DLD1 (cell line): ENCODE results near the gene SLC34A3.
"Not testable (repeated sequence)": the region's sequence is repeated elsewhere in the genome, so short reads cannot be mapped to it uniquely, and the experiment has no call there.

ENCODE experiments used
- in situ Hi-C: cut with HindIII; loops from 2 replicates; pipeline ENCODE4 v1.10.0; 2017; ENCODE audit warnings: low sequenced_read_pairs

The SLC34A3 gene

DNA sequence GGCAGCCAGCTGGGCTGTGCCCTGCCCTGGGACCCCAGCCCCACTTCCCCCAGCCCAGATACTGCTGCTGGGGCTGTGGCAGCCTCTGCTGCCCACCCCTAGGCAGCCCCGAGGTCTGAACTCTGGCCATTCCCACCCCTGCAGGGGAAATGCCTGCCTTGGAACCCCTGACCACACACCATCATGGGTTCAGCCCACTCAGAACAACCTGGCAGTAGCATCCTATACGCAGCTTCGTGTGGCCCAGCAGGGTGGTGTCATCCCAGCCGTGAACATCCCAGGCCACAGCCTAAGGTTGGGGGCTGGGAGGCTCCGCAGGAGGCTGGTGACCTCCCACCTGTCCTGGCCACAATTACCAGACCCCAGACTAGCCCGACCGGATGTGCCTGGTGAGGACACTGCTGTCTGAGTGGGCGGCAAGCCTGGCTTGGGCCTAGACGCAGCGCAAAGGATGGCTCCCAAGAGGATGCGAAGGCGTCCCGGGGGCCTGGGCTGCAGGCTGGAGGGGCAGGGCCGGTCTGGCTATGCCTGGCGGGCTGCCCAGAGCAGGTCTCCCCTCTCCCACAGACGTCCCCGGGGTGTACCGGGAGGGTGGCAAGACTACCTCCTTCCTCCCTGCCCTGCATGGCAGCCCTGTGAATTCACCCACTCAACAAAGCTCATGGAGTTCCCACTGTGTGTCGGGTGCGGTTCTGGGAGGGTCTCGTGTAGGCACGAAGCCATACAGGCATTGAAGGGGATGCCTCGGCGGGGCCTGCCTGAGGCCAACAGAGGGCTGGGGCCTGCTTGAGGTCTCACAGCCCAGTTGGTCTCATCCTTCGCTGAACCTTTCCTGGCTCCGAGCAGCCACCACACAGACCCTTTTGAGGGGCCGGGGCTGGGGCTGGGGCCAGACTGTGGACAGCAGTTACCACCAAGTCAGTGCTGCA is 1.5 kb upstream of the SLC34A3 start:
- in situ Hi-C loops = no loop called here

DNA sequence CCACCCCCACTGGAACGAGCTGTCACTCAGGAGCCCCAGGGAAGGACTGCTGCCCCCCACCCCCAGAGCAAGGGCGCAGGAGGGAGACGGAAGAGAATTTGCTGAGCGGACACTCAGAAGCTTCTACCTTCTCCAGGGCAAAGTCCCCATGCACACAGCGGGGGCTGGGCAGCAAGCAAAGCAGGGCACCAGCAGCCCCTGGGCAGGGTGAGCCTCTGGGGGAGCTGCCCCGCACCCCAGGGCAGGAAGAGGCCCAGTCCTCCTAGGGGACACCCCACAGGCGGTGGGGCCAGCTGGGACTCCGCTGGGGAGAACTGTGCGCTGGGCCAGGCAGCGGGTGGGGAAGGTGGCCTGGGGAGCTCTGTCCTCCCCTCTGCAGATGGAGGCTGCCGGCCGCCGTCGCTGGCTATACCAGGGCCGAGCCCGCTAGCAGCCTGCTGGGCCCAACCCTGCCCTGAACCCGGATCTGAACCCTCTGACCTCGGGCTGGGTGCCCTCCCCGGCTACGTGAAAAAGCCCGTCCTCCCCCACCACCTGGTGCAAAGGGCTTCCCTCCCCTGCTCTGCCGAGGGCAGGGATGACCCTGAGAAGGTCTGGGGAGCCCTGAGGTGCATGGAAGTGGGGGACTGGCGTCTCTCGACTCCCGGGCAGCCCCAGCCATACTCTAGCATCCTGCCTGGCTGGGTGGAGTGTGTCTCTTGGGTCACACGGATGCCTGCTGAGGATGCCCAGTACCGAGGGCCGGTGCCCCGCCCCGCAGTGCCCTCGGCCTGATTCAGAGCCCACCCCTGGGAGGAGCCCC is 597 bp upstream of the SLC34A3 start:
- in situ Hi-C loops = no loop called here

DNA sequence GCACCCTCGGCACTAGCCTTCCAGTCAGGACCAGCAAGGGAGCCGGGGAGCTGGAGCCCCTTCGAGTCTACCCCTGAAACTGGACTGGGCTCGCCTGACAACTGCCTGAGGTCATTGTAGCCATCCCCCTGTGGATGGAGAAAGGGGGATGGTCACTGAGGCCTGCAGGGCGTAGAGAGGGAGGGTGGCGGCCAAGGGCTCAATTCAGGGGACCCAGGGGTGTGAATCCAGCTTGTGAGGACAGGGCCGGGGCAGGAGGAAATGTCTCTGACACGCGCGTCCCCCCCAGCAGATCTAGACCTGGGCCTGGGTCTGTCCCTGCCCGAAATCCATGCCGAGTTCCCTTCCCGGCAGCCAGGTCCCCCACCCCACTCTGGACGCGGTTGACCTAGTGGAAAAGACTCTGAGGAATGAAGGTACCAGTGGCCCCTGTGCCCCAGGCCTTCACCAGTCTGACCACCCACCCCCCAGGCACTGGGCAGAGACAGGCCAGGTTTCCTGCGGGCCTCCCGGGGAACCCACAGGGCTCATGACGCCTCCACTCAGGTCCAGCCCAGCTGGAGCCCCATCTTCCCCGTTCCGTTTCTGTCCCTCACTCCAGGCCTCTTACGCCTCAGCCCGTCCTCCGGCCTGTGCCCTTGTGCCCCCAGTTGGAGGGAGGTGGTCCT is 805 bp downstream of the SLC34A3 start:
- in situ Hi-C loops = no loop called here

DNA sequence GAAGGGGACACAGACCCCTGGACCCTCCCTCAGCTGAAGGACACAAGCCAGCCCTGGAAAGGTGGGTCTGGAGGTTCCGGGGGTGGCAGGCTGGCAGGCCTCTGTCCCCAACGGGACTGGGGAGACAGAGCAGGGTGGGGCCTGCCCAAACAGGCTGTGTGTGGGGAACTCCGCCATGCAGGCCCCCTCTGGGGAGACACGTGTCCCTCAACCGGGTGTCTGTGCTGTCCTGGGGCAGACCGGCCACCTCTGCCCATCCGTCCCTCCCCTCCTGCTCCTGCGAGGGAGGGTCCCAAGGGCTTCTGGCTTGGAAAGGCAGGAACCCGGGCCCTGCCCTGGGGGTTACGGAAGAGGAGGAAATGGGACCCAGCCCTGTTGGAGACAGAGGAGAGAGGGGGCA is 1.4 kb downstream of the SLC34A3 start:
- in situ Hi-C loops = no loop called here

DNA sequence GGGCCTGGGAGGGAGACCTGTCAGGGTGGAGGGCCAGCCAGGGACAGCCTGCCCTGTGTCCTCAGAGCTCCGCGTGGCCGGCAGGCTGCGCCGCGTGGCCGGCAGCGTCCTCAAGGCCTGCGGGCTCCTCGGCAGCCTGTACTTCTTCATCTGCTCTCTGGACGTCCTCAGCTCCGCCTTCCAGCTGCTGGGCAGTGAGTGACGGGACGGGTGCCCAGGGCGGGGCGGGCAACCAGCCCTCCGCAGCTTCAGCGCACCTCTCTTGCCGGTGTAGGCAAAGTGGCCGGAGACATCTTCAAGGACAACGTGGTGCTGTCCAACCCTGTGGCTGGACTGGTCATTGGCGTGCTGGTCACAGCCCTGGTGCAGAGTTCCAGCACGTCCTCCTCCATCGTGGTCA is 1.8 kb downstream of the SLC34A3 start:
- in situ Hi-C loops = no loop called here

DNA sequence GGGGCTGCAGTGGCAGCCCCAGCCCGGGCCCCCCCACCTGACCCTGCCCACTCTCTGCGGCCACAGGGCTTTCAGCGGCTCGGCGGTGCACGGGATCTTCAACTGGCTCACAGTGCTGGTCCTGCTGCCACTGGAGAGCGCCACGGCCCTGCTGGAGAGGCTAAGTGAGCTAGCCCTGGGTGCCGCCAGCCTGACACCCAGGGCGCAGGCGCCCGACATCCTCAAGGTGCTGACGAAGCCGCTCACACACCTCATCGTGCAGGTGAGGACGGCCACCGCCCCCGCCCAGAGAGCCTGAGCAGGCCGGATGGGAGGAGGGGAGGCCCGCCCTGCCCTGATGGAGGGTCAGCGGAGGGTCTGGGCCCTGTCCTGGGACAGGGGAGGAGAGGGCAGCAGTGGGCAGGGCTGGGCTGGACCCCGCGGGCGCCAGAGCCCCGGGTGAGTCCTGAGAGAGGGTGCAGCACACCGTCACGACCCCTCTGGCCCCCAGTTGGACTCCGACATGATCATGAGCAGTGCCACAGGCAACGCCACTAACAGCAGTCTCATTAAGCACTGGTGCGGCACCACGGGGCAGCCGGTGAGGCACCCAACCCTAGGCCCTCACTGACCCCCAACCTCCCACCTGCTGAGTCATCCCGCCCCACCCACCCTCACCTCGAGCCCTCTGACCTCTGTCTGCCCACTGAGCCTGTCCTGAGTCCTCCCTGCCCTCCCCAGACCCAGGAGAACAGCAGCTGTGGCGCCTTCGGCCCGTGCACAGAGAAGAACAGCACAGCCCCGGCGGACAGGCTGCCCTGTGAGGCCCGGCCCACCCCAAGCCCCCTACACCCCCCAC is 2.7 kb downstream of the SLC34A3 start:
- in situ Hi-C loops = no loop called here

DNA sequence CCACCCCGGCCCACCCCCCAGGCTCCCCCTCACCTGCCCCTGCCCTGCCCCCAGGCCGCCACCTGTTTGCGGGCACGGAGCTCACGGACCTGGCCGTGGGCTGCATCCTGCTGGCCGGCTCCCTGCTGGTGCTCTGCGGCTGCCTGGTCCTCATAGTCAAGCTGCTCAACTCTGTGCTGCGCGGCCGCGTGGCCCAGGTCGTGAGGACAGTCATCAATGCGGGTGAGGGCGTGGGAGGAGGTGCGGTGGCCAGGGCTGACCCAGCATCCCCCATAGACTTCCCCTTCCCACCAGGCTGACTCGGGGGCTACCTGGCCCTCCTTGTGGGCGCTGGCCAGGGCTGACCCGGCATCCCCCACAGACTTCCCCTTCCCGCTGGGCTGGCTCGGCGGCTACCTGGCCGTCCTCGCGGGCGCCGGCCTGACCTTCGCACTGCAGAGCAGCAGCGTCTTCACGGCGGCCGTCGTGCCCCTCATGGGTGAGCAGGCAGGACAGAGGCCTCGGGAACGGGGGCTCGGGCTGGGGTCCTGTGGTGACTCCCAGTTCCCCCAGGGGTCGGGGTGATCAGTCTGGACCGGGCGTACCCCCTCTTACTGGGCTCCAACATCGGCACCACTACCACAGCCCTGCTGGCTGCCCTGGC is 3.5 kb downstream of the SLC34A3 start:
- in situ Hi-C loops = no loop called here

DNA sequence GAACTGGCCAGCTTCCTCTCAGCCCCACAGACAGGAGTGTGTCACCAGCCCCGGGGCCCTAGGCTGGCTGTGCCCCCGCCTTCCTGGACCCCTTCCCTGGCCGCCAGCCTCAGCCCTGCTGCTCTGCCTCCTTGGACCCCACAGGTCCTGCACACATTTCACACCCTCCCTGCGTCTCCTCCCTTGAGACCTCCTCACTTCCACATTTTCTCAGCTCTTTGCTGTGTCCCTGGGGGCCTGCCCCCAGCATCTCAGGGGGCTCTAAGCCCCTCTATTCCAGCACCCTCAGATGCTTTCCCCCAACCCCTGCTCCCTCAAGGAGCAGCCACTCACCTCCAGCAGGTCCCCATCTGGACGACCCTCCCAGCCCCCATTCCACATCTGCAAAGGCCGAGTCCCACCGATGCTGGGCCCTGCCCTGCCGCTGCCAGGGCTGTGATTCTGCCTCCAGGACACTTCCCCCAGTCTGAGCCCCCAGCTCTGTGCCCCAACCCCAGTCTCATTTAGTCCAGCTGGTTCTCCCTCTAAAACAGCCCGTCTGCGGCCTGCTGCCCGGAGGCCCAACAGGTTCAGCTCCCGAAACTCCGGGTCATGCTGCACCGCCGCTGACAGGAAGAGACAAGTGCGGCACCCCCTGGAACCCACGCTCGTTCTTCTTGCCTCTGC is 4.2 kb downstream of the SLC34A3 start:
- in situ Hi-C loops = no loop called here

DNA sequence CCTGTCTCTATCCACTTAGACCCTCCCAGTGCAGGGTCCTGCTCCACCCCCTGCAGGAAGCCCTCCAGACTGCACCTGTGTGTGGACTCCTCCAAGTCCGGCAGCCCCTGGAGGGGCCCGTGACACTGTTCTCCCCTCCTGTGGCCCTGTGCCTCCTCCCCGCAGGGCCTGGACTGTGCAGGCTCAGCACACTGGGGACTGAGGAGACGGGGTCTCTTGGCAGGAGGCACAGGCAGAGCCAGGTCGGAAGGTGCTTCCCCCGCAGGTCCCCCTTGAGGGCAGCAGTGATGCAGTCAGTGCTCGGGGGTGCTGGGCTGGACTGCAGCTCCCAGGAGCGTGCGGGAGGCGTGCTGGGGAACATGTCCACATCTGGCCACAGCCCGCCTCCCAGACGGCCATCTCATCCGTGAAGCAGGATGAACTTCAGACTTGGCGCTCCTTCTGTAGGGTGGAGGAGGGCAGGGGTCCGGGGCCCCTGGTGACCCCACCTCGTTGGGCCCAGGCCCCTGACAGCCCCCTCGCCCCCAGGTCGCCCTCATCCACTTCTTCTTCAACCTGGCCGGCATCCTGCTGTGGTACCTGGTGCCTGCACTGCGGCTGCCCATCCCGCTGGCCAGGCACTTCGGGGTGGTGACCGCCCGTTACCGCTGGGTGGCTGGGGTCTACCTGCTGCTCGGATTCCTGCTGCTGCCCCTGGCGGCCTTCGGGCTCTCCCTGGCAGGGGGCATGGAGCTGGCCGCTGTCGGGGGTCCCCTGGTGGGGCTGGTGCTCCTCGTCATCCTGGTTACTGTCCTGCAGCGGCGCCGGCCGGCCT is 4.9 kb downstream of the SLC34A3 start:
- in situ Hi-C loops = no loop called here

DNA sequence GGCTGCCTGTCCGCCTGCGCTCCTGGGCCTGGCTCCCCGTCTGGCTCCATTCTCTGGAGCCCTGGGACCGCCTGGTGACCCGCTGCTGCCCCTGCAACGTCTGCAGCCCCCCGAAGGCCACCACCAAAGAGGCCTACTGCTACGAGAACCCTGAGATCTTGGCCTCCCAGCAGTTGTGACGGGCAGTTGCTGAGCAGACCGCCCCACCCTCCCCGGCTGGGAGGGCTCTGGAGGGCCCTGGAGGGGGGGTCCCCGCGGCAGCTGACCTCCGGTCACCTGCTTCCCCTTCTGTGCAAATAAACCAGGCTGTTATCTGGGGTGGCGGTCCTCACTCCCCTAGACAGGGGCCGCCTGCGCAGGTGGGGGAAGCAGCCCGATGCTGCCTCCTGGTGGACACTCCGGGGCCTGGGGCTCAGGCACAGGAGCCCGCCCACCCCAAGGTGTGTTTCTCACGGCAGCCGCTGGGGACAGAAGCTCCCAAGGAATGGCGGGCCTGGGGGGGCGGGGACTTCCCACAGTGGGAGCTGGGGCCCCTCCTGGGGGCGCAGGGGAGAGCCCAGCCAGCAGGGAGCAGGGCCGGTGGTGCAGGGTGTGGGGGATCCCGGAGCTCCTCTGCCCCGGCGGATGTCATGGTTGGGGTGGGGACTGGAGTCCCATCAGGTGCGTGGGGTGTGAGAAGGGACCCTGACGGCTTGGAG is 5.7 kb downstream of the SLC34A3 start:
- in situ Hi-C loops = no loop called here

DNA sequence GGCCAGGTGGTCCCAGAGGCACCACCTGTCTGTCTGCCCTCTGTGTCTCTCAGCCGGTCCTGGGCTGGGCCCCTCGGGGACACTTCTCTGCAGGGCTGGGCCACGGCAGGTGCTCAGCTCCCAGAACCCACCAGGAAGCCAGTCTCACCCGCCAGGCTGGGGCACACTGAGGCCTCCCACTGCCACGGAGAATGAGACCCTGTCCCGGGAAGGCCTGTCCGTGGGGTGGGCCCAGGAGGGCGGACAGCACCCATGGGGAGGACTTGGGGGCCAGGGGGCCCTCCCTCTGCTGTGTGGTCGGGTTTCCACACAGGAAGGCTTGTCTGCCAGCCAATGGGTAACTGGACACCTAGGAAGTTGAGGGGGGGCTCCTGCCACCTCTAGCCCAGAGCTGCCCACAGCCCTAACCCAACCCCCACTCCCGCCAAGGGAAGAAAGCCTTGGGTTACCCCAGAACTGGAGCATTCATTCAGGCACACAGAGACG is 6.3 kb downstream of the SLC34A3 start:
- in situ Hi-C loops = no loop called here

DNA sequence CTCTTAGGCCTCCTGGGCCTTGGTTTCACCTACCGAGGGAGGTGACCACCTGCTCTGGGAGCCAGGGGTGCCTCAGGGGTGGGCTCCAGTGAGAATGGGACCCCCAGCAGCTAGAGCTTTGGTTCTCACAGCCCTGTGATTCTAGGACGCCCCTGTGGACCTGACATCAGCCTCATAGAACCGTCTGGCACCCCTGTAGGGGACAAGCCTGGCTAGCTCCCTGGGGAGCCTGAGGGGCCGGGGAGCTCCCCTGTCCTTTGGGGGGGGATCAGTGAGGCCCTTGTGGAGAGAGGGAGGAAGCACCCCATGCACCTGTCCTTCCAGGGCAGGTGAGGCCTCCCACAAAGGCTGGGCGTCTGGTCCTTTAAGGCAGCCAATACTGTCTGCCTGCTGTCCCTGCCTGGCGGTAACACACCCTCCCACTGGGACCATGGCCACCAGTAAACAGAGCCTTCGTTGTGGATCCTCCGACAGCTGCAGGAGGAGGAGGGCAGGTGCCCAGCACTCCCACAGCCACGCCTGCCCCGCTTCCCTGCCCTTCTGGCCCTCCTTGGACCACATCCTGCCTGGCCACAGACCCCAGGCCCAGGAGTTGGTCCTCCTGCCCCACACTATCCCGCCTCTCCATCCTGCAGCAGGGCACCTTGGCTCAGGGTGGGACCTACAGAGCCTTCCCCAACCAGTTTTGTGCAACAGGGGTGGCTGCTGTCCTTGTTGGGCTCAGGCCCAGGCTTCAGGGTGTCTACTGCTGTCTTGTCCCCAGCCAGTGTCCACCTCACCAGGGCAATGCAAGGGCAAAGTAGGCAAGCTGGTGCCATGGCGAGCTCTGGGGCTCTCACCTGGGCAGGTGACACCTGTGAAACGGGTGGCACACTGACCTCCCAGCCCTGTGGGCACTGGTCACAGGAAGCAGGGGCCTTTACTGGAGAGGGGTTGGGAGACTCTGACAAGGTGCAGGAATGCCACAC is 7.3 kb downstream of the SLC34A3 start:
- in situ Hi-C loops = no loop called here

DNA sequence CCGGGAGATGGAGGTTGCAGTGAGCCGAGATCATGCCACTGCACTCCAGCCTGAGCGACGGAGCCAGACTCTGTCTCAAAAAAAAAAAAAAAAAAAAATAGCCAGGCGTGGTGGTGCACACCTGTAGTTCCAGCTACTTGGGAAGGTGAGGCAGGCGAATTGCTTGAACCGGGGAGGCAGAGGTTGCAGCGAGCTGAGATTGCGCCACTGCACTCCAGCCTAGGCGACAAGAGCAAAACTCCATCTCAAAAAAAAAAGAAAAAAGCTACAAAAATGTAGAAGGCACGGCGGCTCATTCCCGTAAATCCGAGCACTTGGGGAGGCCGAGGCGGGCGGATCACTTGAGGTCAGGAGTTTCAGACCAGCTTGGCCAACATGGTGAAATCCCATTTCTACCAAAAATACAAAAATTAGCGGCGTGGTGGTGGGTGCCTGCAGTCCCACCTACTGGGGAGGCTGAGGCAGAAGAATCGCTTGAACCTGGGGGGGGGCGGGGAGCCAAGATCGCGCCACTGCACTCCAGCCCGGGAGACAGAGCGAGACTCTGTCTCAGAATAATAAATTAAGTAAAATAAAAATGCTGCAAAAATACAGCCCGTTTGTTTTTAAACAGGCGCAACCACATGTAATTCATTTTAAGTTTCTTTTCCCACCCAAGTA is 9.0 kb downstream of the SLC34A3 start:
- in situ Hi-C loops = not testable (repeated sequence)

DNA sequence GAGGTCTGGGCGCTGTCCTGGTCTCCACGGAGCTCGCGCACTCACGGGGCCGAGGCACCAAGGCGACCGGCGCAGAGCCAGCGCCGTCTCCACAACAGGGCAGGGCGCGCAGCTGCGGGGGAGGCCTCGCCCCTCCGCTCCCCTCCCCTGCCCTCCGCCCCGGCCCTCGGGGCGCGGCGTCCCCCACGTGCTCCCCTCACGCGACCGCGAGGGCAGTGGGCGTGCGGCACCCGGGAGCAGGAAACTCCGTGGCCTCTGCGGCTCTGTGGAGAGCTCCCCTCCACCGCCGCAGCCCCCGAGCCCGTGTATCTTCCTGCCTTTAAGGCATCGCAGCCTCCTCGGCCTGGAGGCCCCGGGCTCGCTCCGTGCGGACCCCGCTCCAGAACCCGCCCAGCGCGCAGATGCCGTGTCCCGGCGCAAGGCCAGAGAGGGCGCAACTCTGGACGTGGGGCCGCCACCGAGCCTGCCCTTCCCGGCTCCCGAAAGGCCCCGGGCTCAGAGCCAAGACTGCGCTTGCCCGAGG is 9.7 kb downstream of the SLC34A3 start:
- in situ Hi-C loops = no loop called here

DNA sequence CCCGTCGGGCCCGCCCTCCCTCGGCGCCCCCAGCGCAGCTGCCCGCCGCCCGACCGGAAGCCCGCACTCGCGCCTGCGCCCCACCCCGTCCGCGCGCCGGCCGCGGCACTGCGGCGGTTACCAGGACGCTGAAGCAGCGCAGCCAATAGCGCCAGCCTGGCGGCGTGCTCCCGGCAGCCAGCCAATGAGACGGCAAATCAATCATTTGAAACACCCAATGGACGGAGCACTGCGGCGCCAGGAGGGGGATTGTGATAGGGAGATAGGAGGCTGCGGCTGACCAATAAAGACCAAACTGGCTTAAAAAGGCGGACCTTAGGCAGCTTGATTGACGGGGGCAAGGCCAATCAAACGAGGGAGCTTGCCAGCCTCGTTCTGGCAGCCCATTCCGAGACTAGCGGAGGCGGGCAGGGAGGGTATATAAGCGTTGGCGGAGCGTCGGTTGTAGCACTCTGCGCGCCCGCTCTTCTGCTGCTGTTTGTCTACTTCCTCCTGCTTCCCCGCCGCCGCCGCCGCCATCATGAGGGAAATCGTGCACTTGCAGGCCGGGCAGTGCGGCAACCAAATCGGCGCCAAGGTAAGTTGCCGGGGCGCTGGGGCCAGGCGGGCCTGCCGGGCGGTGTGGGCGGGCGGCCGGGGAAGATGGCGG is 10.3 kb downstream of the SLC34A3 start, which contains the start of gene TUBB4B:
TSS of gene TUBB4B (plus strand) at position 447 of the 649 bp plus-strand sequence. CDS start at position 521, 74 bp downstream.
- in situ Hi-C loops = no loop called here
